Progenitor cell of endocrine pancreas (in vitro differentiated cells): Measurements from ENCODE around the gene ELAC2. TPM values are rescaled to one million over a fixed set of nuclear protein-coding genes. Genes with fewer than 3 reads are reported as not detected.

Experiments
- DNase-seq: peaks from one replicate; pipeline ENCODE4 v3.0.0; 2021; ENCODE audit warnings: low spot score; ENCODE audit not compliant: unreplicated experiment
- H3K27ac Mint-ChIP-seq: 2 replicates; pipeline ENCODE4 v1.8.0; 2021; ENCODE audit warnings: mild to moderate bottlenecking, moderate library complexity, mixed read lengths
- H3K27me3 Mint-ChIP-seq: 2 replicates; pipeline ENCODE4 v1.8.0; 2021; ENCODE audit warnings: mixed read lengths
- H3K36me3 Mint-ChIP-seq: 2 replicates; pipeline ENCODE4 v1.8.0; 2022; ENCODE audit warnings: mixed read lengths; ENCODE audit not compliant: insufficient read depth
- H3K4me1 Mint-ChIP-seq: 2 replicates; pipeline ENCODE4 v1.8.0; 2021; ENCODE audit warnings: low read depth, mixed read lengths
- H3K4me3 Mint-ChIP-seq: 2 replicates; pipeline ENCODE4 v1.8.0; 2021; ENCODE audit warnings: low read depth, mild to moderate bottlenecking, moderate library complexity, mixed read lengths
- H3K9me3 Mint-ChIP-seq: 2 replicates; pipeline ENCODE4 v1.8.0; 2021; ENCODE audit warnings: low read depth, mixed read lengths
- CTCF ChIP-seq: fragments of 200-600 bp; sonication (generic); IDR thresholded peaks from one replicate; pipeline ENCODE4 v1.5.0; 2021; ENCODE audit warnings: antibody characterized with exemption, mild to moderate bottlenecking; ENCODE audit not compliant: unreplicated experiment
- total RNA-seq: library from RNA; stranded (reverse); gene quantifications from 2 replicates; pipeline ENCODE4 v1.2.1, GENCODE V29; 2021

ELAC2 gene
- total RNA-seq, 1 donor from 2014 or later: 74.4 TPM

GRCh38 chr17:12977008-12977751 is 40.6 kb downstream of the ELAC2 start:
- Mint-ChIP-seq H3K27me3 (peaks cover 13% of the 10 kb centered on the region), H3K36me3 (peaks cover 2% of the 10 kb centered on the region), H3K4me3 (no peak overlapping the region), H3K27ac (no peak overlapping the region), H3K9me3 (no peaks in the 10 kb centered on the region), H3K4me1 (peaks cover 2% of the 10 kb centered on the region)
- TF ChIP-seq CTCF: no peak
- no peak for DNase-seq

GRCh38 chr17:12974005-12974531 is 43.8 kb downstream of the ELAC2 start:
- Mint-ChIP-seq H3K36me3 (peaks cover 2% of the 10 kb centered on the region), H3K4me3 (peak overlapping the region; percentile 53), H3K27ac (no peak overlapping the region), H3K27me3 (peaks cover 15% of the 10 kb centered on the region), H3K4me1 (peaks cover 2% of the 10 kb centered on the region), H3K9me3 (no peaks in the 10 kb centered on the region)
- TF ChIP-seq CTCF: no peak
- DNase-seq: no peak

- H3K36me3 Mint-ChIP-seq: peaks cover 2% of the 10 kb centered on the region
- peaks cover 15% of the 10 kb centered on the region for H3K27me3 Mint-ChIP-seq
- H3K27ac Mint-ChIP-seq: no peak overlapping the region
- no peak for DNase-seq
- H3K4me3 Mint-ChIP-seq: no peak overlapping the region
- H3K4me1 Mint-ChIP-seq: peaks cover 2% of the 10 kb centered on the region
- H3K9me3 Mint-ChIP-seq: no peaks in the 10 kb centered on the region
- TF ChIP-seq CTCF: no peak
These were observed 44.3 kb downstream of the ELAC2 start for GRCh38 chr17:12973496-12974004.

- no peak overlapping the region for H3K4me3 Mint-ChIP-seq
- no peak for TF ChIP-seq CTCF
- no peak overlapping the region for H3K27ac Mint-ChIP-seq
These were observed 49.9 kb downstream of the ELAC2 start for GRCh38 chr17:12967962-12968361.

GRCh38 chr17:12966413-12966812 is 51.4 kb downstream of the ELAC2 start:
- Mint-ChIP-seq H3K27ac (no peak overlapping the region), H3K36me3 (peaks cover 9% of the 10 kb centered on the region)

More at GRCh38 chr17:12967962-12968361, 49.9 kb downstream of the ELAC2 start:
- Mint-ChIP-seq H3K36me3 (peaks cover 8% of the 10 kb centered on the region), H3K9me3 (no peaks in the 10 kb centered on the region), H3K4me1 (no peaks in the 10 kb centered on the region), H3K27me3 (peaks cover 4% of the 10 kb centered on the region)
- DNase-seq: no peak

More at GRCh38 chr17:12966413-12966812, 51.4 kb downstream of the ELAC2 start:
- Mint-ChIP-seq H3K4me3 (no peak overlapping the region), H3K9me3 (no peaks in the 10 kb centered on the region), H3K4me1 (no peaks in the 10 kb centered on the region), H3K27me3 (no peaks in the 10 kb centered on the region)
- no peak for DNase-seq
- TF ChIP-seq CTCF: no peak
